NCI-H1092 (cell line): ENCODE data around the gene CHEK2.
"Not testable (repeated sequence)": the region's sequence is repeated elsewhere in the genome, so short reads cannot be mapped to it uniquely, and the experiment has no call there.

ENCODE experiments used
- DNase-seq: peaks from one replicate; lab custom pipeline; 2025; lab: John Stamatoyannopoulos, UW

Gene CHEK2

GRCh38 chr22:28689796-28690195, 51.8 kb downstream of the CHEK2 start:
- not testable (repeated sequence) for DNase-seq

DNA sequence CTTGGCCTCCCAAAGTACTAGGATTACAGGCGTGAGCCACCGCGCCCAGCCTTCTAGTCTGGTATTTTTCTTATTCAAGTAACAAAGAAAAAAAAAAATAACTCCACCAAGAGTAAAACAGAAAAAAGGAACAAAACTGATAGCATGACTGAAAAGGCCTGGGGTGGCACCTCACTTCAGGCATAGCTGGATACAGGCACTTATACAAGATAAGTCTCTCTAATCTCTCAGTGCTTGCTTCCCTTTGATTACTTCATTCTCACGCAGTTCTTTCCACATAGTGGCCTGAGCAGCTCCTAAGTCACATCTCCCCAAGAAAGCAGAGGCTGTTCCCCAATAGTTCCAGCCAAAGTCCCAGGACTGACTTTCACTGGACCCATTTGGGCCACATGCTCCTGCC, 58.7 kb downstream of the CHEK2 start:
- not testable (repeated sequence) for DNase-seq

GRCh38 chr22:28680813-28681490, 60.7 kb downstream of the CHEK2 start:
- not testable (repeated sequence) for DNase-seq

GRCh38 chr22:28679611-28680287, 61.9 kb downstream of the CHEK2 start, which contains the start of gene TTC28:
TTC28 (minus strand) TSS chr22:28679840; CDS start chr22:28679723, 117 bp downstream.
- peak; percentile 83 for DNase-seq

GRCh38 chr22:28678778-28679610, 62.6 kb downstream of the CHEK2 start:
- DNase-seq: peak; percentile 18

GRCh38 chr22:28678170-28678569, 63.5 kb downstream of the CHEK2 start:
- DNase-seq: not testable (repeated sequence)

- DNase-seq: no peak
These were observed 67.5 kb downstream of the CHEK2 start for GRCh38 chr22:28674121-28674563.

DNA sequence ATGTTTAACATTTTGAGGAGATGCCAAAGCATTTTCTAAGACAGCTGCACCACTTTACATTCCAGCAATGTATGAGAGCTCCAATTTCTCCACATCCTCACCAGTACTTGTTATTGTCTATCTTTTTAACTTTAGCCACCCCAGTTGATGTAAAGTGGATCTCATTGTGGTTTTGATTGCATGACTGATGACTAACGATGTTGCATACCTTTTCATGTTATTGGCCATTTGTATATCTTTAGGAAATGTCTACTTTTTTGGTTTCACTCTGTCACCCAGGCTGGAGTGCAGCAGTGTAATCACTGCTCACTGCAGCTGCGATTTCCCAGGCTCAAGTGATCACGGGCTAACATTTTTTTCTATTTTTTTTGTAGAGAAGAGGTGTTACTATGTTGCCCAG, 70.9 kb downstream of the CHEK2 start:
- DNase-seq: no peak

DNA sequence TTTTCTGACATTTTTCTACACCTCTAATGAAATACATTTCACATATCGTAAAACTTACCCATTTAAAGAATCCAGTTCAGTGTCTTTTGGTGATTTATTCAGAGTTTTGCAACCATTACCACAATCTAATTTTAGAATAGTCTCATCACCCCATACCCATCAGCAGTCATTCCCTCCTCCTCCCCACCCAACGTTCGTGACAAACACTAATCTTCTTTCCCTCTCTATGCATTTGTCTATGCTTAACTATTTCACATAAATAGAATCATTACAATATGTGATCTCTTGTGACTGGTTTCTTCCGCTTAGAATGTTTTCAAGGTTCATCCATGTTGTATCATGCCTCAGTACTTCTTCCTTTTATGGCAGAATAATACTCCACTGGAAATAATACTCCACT, 71.5 kb downstream of the CHEK2 start:
- no peak for DNase-seq

DNA sequence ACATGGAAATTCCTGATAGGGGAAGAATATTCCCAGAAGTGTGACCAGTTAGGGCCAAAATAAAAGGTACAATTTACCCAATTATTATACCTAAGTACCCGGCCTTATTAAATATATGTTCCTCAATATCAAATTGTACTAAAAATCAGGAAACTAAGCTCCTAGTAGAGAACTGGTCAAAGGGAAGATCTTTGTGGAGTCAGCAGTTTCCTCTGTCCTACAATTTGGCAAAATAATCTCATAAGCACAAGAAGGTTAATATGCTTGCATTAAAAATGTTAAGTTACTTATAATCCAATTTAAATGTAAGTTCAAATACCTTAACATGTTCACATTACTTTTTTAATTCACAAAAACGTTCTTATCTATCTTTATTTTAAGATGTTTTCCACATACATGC, 72.2 kb downstream of the CHEK2 start:
- DNase-seq: no peak

DNA sequence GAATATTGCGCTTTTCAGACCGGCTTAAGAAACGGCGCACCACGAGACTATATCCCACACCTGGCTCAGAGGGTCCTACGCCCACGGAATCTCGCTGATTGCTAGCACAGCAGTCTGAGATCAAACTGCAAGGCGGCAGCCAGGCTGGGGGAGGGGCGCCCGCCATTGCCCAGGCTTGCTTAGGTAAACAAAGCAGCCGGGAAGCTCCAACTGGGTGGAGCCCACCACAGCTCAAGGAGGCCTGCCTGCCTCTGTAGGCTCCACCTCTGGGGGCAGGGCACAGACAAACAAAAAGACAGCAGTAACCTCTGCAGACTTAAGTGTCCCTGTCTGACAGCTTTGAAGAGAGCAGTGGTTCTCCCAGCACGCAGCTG, 78.1 kb downstream of the CHEK2 start:
- DNase-seq: not testable (repeated sequence)

GRCh38 chr22:28658448-28658847, 83.2 kb downstream of the CHEK2 start:
- no peak for DNase-seq

GRCh38 chr22:28656181-28656580, 85.4 kb downstream of the CHEK2 start:
- no peak for DNase-seq

DNA sequence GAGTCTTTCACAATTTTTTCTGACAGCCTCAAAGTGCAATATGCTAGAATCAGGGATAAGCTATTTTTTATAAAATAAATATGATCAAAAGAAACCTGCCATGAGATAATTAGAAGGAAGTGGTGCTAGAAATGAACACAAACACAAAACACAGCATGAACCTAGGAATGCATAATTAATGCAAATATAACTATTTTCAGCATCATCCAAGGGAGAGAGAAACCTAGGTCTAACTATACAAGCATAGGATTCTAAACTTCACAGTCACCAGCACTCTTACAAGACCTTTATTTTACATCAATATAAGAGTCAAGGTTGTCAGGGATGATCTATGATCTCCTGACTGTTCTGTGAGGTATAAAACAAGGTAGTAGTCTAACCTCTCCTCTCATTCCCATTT, 91.2 kb downstream of the CHEK2 start:
- no peak for DNase-seq

DNA sequence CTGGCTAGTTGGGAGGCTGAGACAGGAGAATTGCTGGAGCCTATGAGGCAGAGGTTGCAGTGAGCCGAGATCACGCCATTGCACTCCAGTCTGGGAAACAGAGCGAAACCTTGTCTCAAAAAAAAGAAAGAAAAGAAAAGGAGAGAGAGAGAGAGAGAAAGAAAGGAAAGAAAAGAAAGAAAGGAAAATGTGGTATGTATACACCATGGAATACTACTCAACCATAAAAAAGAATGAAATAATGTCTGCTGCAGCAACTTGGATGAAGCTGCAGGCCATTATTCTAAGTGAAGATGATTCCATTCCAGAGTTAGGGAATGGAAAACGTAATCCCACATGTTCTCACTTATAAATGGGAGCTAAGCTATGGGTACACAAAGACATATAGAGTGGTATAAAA, 92.8 kb downstream of the CHEK2 start:
- no peak for DNase-seq

GRCh38 chr22:28647216-28647615, 94.4 kb downstream of the CHEK2 start:
- no peak for DNase-seq

- DNase-seq: no peak
These were observed 102.3 kb downstream of the CHEK2 start for GRCh38 chr22:28639321-28639720.
